Panc1 (cell line): Measurements from ENCODE around the gene ADAMTS14.

Experiments used
- POLR2AphosphoS5 ChIP-seq: IDR thresholded peaks from 2 replicates; pipeline ENCODE4 v1.6.1; 2012; ENCODE audit warnings: mild to moderate bottlenecking, low read depth, low read length, moderate library complexity
- TF ChIP-seq, protein P1 (sequence below): fragments of 450-650 bp; IDR thresholded peaks from 2 replicates; pipeline ENCODE4 v1.5.1; 2017; ENCODE audit warnings: mild to moderate bottlenecking

DNA sequence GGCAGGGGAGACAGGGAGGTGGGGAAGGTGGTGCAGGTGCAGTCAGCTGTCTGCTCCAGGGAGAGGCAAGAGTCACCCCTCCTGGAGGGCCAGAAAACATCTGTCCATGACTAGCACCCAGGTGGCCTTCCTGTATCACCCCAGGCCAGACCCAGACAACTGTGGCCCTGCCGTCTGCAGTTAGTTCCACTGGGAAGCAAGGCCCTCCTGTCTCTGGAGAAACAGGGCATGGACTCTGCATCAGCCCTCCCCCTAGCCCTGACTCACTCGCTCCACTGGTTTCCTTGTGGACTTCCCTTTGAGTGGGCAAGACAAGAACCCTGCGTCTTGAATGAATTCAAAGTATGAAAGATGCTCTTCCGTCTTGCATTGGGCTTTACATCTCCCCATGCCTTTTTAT lies 100.3 kb downstream of the ADAMTS14 start:
- TF ChIP-seq POLR2AphosphoS5: no peak
- TF ChIP-seq, protein P1, sequence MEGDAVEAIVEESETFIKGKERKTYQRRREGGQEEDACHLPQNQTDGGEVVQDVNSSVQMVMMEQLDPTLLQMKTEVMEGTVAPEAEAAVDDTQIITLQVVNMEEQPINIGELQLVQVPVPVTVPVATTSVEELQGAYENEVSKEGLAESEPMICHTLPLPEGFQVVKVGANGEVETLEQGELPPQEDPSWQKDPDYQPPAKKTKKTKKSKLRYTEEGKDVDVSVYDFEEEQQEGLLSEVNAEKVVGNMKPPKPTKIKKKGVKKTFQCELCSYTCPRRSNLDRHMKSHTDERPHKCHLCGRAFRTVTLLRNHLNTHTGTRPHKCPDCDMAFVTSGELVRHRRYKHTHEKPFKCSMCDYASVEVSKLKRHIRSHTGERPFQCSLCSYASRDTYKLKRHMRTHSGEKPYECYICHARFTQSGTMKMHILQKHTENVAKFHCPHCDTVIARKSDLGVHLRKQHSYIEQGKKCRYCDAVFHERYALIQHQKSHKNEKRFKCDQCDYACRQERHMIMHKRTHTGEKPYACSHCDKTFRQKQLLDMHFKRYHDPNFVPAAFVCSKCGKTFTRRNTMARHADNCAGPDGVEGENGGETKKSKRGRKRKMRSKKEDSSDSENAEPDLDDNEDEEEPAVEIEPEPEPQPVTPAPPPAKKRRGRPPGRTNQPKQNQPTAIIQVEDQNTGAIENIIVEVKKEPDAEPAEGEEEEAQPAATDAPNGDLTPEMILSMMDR: no peak
